Fibroblast of villous mesenchyme (primary cell): ENCODE measurements around the gene RALB. TPM values are rescaled to one million over a fixed set of nuclear protein-coding genes. Genes with fewer than 3 reads are reported as not detected.

ENCODE experiments used
- DNase-seq: peaks from one replicate; pipeline ENCODE4 v3.0.0-alpha.2; 2010; ENCODE audit warnings: low read depth
- H3K4me3 ChIP-seq: 2 replicates; pipeline ENCODE4 v1.5.1; 2011; ENCODE audit warnings: low read depth, mild to moderate bottlenecking, low read length
- CTCF ChIP-seq: IDR thresholded peaks from 2 replicates; pipeline ENCODE4 v1.5.1; 2012; ENCODE audit warnings: low read depth, mild to moderate bottlenecking, low read length; ENCODE audit not compliant: insufficient read depth
- total RNA-seq: library from RNA; depleted of rRNA; stranded (reverse); fragments of >200 nt; gene quantifications from 2 replicates; pipeline ENCODE4 v1.2.3, GENCODE V29; 2012

RALB gene
- total RNA-seq, 1 donor: 66.9 TPM

- no peak for TF ChIP-seq CTCF
- H3K4me3 ChIP-seq: no peak overlapping the region
- DNase-seq: no peak
Observed at GRCh38 chr2:120243875-120244553, 8.6 kb upstream of the RALB start.

DNA sequence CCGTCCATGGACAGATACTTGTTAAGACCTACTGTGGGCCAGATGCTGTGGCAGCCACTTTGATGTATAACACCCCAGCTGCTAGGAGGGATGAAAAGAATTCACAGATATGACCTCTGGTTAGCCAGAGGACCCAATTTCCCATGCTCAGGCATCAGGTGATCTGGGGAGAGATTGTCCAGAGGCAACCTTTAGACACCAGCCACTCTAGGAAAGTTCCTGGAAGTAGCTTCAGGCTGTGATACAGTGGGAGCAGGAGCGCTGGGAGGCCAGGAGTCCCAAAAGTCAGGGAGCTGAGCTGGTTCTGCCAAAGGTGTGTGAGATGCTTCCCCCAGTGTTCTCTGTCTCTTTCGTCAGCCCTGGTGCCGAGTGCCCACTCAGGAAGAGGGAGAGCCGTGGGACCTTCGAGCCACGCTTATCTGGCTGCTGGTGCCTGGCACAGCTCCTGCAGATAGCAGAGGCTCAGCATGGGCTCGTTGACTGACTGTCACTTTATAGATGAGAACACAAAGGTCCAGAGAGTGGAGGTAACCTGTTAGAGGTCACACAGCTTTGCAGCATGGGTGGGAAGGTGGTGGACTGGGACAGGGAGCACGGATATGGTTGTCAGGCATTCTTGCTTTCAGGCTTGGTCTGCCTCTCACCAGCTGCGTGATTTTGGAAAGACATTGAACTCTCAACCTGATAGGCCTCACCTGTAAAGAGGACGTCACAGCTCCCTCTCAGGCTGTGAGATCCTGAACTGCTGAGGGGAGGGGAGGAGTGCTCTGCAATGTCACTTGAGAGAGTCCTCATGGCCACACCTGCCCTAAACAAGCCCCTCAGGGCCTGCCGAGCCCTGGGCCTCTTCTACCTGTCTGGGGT is 7.8 kb upstream of the RALB start:
- no peak for DNase-seq
- no peak overlapping the region for H3K4me3 ChIP-seq
- no peak for TF ChIP-seq CTCF

GRCh38 chr2:120245520-120246332 is 6.9 kb upstream of the RALB start:
- TF ChIP-seq CTCF: no peak
- H3K4me3 ChIP-seq: peak overlapping the region; percentile 21
- peak; percentile 83 for DNase-seq

DNA sequence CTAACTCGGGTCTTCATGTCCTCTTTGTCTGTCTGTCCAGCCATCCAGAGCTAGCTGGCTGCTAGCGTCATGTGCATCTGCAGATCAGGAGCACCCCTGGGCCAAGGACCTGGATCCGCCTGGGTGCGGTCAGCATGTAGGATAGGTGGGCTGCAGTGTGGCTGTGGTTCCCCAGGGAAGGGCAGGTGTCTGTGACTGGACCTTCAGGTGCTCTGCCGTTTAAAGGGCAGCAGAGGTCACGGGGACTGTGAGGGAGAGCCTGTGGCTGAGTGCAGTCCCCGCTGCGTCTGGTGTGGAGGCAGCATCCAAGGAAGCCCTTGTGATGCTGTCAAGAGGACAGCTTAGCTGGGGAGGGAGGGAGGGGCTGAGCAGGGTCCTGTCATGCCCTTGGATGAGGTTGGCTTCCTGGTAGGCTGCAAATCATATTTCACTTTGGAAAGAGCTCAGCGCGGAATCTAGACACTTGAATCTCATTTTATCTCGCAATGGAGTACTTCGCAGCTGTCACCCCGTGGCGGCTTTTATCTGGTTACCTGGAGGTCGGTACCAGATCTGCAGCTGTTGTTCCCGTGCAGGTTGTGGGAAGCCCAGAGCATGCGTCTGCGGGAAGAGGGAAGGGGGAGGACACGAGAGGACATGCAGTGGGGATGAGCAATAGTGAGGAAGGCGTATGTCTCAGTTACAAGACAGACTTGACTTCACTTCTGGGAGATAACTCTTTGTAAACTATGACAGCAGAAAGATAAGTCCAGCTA is 5.9 kb upstream of the RALB start:
- DNase-seq: no peak
- H3K4me3 ChIP-seq: no peak overlapping the region
- TF ChIP-seq CTCF: no peak

- no peak for TF ChIP-seq CTCF
- no peak overlapping the region for H3K4me3 ChIP-seq
- DNase-seq: no peak
Observed at GRCh38 chr2:120247851-120248250, 4.8 kb upstream of the RALB start.

DNA sequence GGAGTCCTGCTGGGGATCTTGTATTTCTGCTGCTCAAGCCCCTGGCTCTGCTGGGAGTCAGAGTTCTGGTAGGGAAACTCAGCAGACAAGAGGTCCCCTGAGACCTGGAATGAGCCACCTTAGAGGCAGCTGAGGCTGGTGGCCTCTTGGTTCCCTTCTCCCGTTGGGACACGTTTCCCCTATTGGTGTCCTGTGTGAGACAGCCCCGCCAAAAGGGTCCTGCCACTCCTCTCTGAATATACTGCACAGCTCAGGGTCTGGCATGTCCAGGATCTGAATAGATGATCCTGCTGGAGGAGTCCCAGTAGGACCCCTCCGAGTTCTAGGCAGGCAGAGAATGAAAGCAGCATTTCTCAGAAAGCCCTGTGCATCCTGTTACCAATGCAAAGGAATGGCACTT is 2.0 kb upstream of the RALB start:
- no peak for TF ChIP-seq CTCF
- DNase-seq: no peak
- H3K4me3 ChIP-seq: no peak overlapping the region
